ENCODE measurements around the gene E2F1. TPM values are rescaled to one million over a fixed set of nuclear protein-coding genes. Genes with fewer than 3 reads are reported as not detected.

Gene E2F1
- total and polyA plus RNA-seq, 4 donors, result 0.10 to 11.0 (median 0.88) TPM

- no peak for DNase-seq (ENCODE audit: low spot score)
- peaks cover 3 to 43% (median 20%) of the 10 kb centered on the region in 4 donors for H3K4me1 ChIP-seq (ENCODE audit: control insufficient read depth in 4 of 4, insufficient read depth in 4 of 4, low read length in 3 of 4)
- no peaks in the 10 kb centered on the region for H3K27me3 ChIP-seq (ENCODE audit: control insufficient read depth in 4 of 4, insufficient read depth in 4 of 4, low read length in 3 of 4)
- no peak overlapping the region for H3K9ac ChIP-seq (ENCODE audit: low read depth in 1 of 2, low read length in 2 of 2)
- H3K9me3 ChIP-seq (ENCODE audit: control insufficient read depth in 4 of 4, low read length in 3 of 4), result no peaks in the 10 kb centered on the region
- no peak overlapping the region for H3K4me3 ChIP-seq (ENCODE audit: low read depth in 1 of 3, low read length in 3 of 3)
- H3K36me3 ChIP-seq (ENCODE audit: control insufficient read depth in 4 of 4, insufficient read depth in 3 of 4, low read depth in 1 of 4, low read length in 3 of 4), result peaks cover 0 to 4% (median 0%) of the 10 kb centered on the region in 4 donors
- no peak overlapping the region for H3K27ac ChIP-seq (ENCODE audit: low read depth in 1 of 2, low read length in 2 of 2)
- 98% methylated on average over 2 of the region's 2 CpGs for WGBS
- TF ChIP-seq HNF4A (conservative IDR thresholded peaks at IDR 0.05) (no peak), RAD21 (IDR thresholded peaks at IDR 0.05) (no peak), GABPA (IDR thresholded peaks at IDR 0.05 in 1 of 2, conservative IDR thresholded peaks at IDR 0.05 in 1 of 2) (no peak), SP1 (IDR thresholded peaks at IDR 0.05) (no peak), JUND (IDR thresholded peaks at IDR 0.05) (no peak), RXRA (IDR thresholded peaks at IDR 0.05) (no peak), EGR1 (IDR thresholded peaks at IDR 0.05; ENCODE audit: low read depth in 2 of 2) (no peak), TAF1 (conservative IDR thresholded peaks at IDR 0.05) (no peak), YY1 (IDR thresholded peaks at IDR 0.05) (no peak), ZBTB33 (IDR thresholded peaks at IDR 0.05) (no peak), FOXA1 (IDR thresholded peaks at IDR 0.05) (no peak)
- TF ChIP-seq, protein P1, sequence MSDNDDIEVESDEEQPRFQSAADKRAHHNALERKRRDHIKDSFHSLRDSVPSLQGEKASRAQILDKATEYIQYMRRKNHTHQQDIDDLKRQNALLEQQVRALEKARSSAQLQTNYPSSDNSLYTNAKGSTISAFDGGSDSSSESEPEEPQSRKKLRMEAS (IDR thresholded peaks at IDR 0.05), result no peak
- TF ChIP-seq, protein P2, sequence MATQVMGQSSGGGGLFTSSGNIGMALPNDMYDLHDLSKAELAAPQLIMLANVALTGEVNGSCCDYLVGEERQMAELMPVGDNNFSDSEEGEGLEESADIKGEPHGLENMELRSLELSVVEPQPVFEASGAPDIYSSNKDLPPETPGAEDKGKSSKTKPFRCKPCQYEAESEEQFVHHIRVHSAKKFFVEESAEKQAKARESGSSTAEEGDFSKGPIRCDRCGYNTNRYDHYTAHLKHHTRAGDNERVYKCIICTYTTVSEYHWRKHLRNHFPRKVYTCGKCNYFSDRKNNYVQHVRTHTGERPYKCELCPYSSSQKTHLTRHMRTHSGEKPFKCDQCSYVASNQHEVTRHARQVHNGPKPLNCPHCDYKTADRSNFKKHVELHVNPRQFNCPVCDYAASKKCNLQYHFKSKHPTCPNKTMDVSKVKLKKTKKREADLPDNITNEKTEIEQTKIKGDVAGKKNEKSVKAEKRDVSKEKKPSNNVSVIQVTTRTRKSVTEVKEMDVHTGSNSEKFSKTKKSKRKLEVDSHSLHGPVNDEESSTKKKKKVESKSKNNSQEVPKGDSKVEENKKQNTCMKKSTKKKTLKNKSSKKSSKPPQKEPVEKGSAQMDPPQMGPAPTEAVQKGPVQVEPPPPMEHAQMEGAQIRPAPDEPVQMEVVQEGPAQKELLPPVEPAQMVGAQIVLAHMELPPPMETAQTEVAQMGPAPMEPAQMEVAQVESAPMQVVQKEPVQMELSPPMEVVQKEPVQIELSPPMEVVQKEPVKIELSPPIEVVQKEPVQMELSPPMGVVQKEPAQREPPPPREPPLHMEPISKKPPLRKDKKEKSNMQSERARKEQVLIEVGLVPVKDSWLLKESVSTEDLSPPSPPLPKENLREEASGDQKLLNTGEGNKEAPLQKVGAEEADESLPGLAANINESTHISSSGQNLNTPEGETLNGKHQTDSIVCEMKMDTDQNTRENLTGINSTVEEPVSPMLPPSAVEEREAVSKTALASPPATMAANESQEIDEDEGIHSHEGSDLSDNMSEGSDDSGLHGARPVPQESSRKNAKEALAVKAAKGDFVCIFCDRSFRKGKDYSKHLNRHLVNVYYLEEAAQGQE (IDR thresholded peaks at IDR 0.05), result no peak
- TF ChIP-seq, protein P3, sequence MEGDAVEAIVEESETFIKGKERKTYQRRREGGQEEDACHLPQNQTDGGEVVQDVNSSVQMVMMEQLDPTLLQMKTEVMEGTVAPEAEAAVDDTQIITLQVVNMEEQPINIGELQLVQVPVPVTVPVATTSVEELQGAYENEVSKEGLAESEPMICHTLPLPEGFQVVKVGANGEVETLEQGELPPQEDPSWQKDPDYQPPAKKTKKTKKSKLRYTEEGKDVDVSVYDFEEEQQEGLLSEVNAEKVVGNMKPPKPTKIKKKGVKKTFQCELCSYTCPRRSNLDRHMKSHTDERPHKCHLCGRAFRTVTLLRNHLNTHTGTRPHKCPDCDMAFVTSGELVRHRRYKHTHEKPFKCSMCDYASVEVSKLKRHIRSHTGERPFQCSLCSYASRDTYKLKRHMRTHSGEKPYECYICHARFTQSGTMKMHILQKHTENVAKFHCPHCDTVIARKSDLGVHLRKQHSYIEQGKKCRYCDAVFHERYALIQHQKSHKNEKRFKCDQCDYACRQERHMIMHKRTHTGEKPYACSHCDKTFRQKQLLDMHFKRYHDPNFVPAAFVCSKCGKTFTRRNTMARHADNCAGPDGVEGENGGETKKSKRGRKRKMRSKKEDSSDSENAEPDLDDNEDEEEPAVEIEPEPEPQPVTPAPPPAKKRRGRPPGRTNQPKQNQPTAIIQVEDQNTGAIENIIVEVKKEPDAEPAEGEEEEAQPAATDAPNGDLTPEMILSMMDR (IDR thresholded peaks at IDR 0.05; ENCODE audit: low read depth, low read length, missing input control), result no peak
These were observed 21.4 kb downstream of the E2F1 start for GRCh38 chr20:33664762-33665144.

DNA sequence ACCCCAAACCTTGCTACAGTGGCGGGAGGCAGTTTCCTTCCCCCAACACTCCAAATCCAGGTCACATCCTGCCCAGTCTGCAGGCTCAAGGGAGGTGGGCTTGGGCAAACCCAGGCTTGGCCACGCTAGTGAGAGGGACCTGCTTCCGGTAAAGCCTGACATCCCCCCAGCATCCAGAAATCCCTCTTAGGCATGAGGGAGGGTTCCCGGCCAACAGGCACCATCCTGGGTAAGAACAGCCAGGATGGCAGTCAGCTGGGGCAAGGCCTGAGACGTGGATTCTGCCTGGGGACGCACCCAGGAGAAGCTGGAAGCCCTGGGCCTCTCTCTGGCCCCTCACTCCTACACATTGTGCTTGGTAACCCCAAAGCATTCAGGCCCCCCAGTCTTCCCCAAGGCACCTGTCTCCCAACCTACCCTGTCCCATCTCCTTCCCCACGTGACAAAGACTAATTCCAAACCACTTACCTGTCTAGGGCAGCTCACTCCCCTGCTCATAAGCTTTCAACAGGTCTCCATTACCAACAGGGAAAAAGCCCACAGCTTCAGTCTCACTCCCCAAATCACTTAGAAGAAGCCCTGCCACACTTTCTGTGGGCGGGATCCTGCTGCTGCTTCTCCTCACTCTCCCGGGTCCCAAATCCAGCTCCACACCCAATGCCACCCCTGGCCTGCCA is 22.0 kb downstream of the E2F1 start:
- H3K4me1 ChIP-seq (ENCODE audit: control insufficient read depth in 4 of 4, insufficient read depth in 4 of 4, low read length in 3 of 4), result peaks cover 3 to 43% (median 20%) of the 10 kb centered on the region in 4 donors
- H3K36me3 ChIP-seq (ENCODE audit: control insufficient read depth in 4 of 4, insufficient read depth in 3 of 4, low read depth in 1 of 4, low read length in 3 of 4), result peaks cover 0 to 3% (median 0%) of the 10 kb centered on the region in 4 donors
- no peaks in the 10 kb centered on the region for H3K27me3 ChIP-seq (ENCODE audit: control insufficient read depth in 4 of 4, insufficient read depth in 4 of 4, low read length in 3 of 4)
- H3K9ac ChIP-seq (ENCODE audit: low read depth in 1 of 2, low read length in 2 of 2), result peak overlapping the region in 1 of 2 donors; percentile 14
- H3K27ac ChIP-seq (ENCODE audit: low read depth in 1 of 2, low read length in 2 of 2), result peak overlapping the region; percentile 81 to 82
- WGBS, result 59% methylated on average over 9 of the region's 9 CpGs
- no peak for DNase-seq (ENCODE audit: low spot score)
- peak overlapping the region; percentile 3 to 74 (median 56) for H3K4me3 ChIP-seq (ENCODE audit: low read depth in 1 of 3, low read length in 3 of 3)
- H3K9me3 ChIP-seq (ENCODE audit: control insufficient read depth in 4 of 4, low read length in 3 of 4), result no peaks in the 10 kb centered on the region
- TF ChIP-seq TAF1 (conservative IDR thresholded peaks at IDR 0.05), result no peak
- no peak for TF ChIP-seq EGR1 (IDR thresholded peaks at IDR 0.05; ENCODE audit: low read depth in 2 of 2)
- TF ChIP-seq, protein P3 (IDR thresholded peaks at IDR 0.05; ENCODE audit: low read depth, low read length, missing input control), result no peak
- no peak for TF ChIP-seq ATF3 (IDR thresholded peaks at IDR 0.05)
- TF ChIP-seq, protein P2 (IDR thresholded peaks at IDR 0.05), result no peak
- no peak for TF ChIP-seq FOXA2 (IDR thresholded peaks at IDR 0.05)
- TF ChIP-seq FOXA1 (IDR thresholded peaks at IDR 0.05), result no peak
- TF ChIP-seq, protein P1 (IDR thresholded peaks at IDR 0.05), result no peak
- no peak for TF ChIP-seq RAD21 (IDR thresholded peaks at IDR 0.05)
